ENCODE measurements around the gene SF3B2.

SF3B2 gene

DNA sequence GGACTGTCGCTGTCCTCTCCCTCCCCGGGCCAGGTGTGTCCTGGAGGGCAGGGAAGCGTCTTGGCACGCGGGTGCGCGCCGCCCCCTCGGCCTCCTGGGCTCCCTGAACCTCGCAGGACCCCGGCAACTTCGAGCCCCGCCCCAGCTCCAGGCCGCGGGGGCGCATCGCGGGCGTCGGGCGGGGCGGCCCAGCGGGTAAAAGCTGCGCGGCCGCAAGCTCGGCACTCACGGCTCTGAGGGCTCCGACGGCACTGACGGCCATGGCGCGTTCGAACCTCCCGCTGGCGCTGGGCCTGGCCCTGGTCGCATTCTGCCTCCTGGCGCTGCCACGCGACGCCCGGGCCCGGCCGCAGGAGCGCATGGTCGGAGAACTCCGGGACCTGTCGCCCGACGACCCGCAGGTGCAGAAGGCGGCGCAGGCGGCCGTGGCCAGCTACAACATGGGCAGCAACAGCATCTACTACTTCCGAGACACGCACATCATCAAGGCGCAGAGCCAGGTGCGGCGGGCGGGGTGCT is 40.3 kb upstream of the SF3B2 start, which contains the start of gene CST6:
Gene CST6 (plus strand): TSS at position 224 of the 519 bp plus-strand sequence. CDS start 37 bp downstream, at position 261.
- POLR2A ChIA-PET: interaction anchor here (0.7 kb wide), 1 partner anchor 57 kb away, joined by 3 read pairs; no protein-coding TSS in a partner anchor
- no peak within 1 kb of the TSS for H3K4me3 ChIP-seq (ENCODE audit: low read depth, low read length)
- CTCF ChIA-PET: interaction anchor here (1.4 to 7.8 kb wide), 4 partner anchors 9 to 56 kb away, joined by 3 to 72 read pairs (median 4); partner anchors contain the start of gene BANF1
- TF ChIP-seq, protein P1, sequence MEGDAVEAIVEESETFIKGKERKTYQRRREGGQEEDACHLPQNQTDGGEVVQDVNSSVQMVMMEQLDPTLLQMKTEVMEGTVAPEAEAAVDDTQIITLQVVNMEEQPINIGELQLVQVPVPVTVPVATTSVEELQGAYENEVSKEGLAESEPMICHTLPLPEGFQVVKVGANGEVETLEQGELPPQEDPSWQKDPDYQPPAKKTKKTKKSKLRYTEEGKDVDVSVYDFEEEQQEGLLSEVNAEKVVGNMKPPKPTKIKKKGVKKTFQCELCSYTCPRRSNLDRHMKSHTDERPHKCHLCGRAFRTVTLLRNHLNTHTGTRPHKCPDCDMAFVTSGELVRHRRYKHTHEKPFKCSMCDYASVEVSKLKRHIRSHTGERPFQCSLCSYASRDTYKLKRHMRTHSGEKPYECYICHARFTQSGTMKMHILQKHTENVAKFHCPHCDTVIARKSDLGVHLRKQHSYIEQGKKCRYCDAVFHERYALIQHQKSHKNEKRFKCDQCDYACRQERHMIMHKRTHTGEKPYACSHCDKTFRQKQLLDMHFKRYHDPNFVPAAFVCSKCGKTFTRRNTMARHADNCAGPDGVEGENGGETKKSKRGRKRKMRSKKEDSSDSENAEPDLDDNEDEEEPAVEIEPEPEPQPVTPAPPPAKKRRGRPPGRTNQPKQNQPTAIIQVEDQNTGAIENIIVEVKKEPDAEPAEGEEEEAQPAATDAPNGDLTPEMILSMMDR (IDR thresholded peaks at IDR 0.05; ENCODE audit: insufficient read depth, low read length, missing control alignments): no peak
- no peak for DNase-seq (ENCODE audit: low read depth, low spot score)

DNA sequence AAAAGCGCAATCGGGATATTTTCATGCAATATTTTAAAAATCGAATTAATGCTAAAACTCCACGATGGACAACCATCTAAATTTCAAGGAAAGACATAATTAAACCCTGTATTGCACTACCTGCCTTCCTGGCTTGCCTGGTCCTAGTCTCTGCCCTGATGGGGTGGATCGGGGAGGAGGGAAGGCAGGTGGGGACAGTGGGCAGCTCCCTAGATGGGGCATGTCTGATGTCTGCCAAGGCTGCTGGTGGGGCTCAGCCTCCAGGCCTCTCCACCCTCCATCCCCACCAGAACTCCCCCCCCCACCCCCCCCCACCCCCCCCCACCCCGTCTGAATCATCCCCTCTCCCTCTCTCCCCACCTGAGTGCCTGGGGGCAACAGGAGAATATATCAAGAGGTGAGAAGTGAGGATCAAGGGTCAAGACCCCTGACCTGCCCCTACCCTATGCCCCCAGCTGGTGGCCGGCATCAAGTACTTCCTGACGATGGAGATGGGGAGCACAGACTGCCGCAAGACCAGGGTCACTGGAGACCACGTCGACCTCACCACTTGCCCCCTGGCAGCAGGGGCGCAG is 39.7 kb upstream of the SF3B2 start:
- DNase-seq (ENCODE audit: low read depth, low spot score): no peak
- TF ChIP-seq, protein P1 (IDR thresholded peaks at IDR 0.05; ENCODE audit: insufficient read depth, low read length, missing control alignments): no peak
- no peak overlapping the region for H3K4me3 ChIP-seq (ENCODE audit: low read depth, low read length)
- POLR2A ChIA-PET: no interaction called here
- CTCF ChIA-PET: interaction anchor here (1.4 to 7.8 kb wide), 3 partner anchors 10 to 29 kb away, joined by 3 to 72 read pairs (median 4); partner anchors contain the start of gene BANF1

DNA sequence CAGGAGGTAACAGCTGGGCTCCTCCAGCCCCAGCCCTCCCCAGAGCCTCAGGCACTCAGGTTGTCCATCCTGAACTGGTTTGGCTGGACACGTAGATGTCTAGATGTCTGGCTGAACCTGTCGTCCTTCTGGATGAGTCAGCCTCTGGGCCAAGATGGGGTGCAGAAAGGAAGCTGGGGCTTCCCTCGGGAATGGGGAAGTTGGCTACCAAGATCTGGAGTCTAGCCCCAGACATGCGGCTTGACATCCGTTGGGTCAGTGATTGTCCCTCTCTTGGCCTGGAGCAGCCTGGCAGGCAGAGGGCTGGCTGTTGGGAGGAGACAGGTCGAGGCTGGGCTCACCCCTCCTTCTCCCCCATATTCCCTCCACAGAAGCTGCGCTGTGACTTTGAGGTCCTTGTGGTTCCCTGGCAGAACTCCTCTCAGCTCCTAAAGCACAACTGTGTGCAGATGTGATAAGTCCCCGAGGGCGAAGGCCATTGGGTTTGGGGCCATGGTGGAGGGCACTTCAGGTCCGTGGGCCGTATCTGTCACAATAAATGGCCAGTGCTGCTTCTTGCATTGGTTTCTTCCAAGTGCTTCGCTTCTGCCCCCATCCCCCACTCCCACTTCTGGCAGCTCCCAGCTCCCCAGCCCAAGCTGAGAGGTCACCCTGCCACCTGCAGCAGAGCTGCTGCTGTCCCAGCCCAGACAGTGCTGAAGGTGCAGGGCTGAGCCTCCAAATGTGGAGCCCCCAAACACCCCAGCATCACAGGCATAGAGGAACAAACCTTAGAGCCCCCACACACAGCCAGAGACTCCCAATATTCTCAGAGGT is 39.0 kb upstream of the SF3B2 start:
- no peak for DNase-seq (ENCODE audit: low read depth, low spot score)
- TF ChIP-seq, protein P1 (IDR thresholded peaks at IDR 0.05; ENCODE audit: insufficient read depth, low read length, missing control alignments): no peak
- ChIA-PET CTCF (interaction anchor here (0.9 to 7.8 kb wide), 3 partner anchors 10 to 32 kb away, joined by 3 to 72 read pairs (median 3); no protein-coding TSS in a partner anchor), POLR2A (no interaction called here)
- H3K4me3 ChIP-seq (ENCODE audit: low read depth, low read length): no peak overlapping the region

DNA sequence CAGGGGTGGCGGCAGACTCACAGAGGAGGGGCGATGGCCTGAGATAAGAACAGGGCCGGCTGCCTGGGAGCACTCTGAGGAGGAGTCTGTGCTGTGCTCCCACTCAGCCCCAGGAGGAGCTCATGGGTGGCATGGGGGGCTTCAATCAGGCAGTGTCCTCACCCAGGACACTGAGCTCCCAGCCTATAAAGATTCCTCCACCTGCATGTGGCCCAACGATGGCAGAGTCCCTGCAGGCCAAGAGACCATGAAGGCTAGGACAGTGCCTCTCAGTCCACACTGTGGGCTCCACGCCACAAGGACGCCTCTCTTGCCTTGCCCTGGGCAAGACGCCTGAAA is 38.4 kb upstream of the SF3B2 start:
- TF ChIP-seq, protein P1 (IDR thresholded peaks at IDR 0.05; ENCODE audit: insufficient read depth, low read length, missing control alignments): no peak
- ChIA-PET CTCF (interaction anchor here (0.9 to 7.8 kb wide), 3 partner anchors 9 to 31 kb away, joined by 3 to 72 read pairs (median 3); no protein-coding TSS in a partner anchor), POLR2A (no interaction called here)
- H3K4me3 ChIP-seq (ENCODE audit: low read depth, low read length): no peak overlapping the region
- DNase-seq (ENCODE audit: low read depth, low spot score): no peak

DNA sequence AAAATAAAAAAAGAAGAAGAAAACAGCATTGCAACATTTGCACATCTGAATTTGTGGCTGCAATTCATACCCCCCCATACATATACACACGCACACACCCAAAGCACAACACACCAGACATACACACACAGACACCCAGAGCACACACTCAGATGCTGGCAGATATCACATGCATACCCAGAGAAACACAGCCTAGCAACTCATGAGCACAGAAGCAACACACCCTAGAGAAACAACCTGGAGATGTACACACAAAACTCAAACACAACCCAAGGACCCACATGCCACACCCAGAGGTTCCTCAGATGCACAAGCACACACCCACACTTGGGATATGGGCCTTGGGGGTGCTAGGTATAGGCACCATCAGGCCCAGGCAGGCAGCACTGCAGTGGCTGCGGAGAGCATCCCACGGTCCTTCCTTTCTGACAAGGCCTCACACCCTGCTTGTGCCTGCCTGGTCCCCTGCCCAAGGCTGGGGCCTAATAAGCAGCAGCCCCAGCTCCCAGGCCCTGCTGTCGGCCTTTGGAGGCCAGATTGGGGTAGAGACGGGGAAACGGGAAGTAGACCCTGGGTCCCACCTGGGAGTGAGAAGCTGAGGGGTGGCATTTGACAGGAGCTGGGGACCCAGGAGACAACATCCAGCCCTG is 37.2 kb upstream of the SF3B2 start:
- TF ChIP-seq, protein P1 (IDR thresholded peaks at IDR 0.05; ENCODE audit: insufficient read depth, low read length, missing control alignments): no peak
- no peak for DNase-seq (ENCODE audit: low read depth, low spot score)
- H3K4me3 ChIP-seq (ENCODE audit: low read depth, low read length): no peak overlapping the region
- ChIA-PET CTCF (interaction anchor here (1.1 to 7.8 kb wide), 4 partner anchors 8 to 126 kb away, joined by 3 to 72 read pairs (median 12); partner anchors contain the start of gene FIBP), POLR2A (interaction anchor here (0.6 kb wide), 1 partner anchor 9 kb away, joined by 4 read pairs; no protein-coding TSS in a partner anchor)

All from AG04449 (cell line).